Fibroblast of gingiva (primary cell): ENCODE results near the gene GPR35.
A peak's percentile ranks its signal among the peaks of the same experiment; 100 is the strongest.

Source experiments
- DNase-seq: peaks from one replicate; pipeline ENCODE4 v3.0.0-alpha.2; 2011; ENCODE audit warnings: low read depth

The GPR35 gene

GRCh38 chr2:240624950-240625621 lies at the start of gene GPR35:
GPR35 (plus strand) TSS chr2:240625480; CDS start chr2:240629953, 4,473 bp downstream.
- DNase-seq, result peak; percentile 53

GRCh38 chr2:240576036-240576435 lies 49.2 kb upstream of the GPR35 start:
- no peak for DNase-seq

- DNase-seq, result no peak
Observed at GRCh38 chr2:240576436-240577205, 48.7 kb upstream of the GPR35 start.

DNA sequence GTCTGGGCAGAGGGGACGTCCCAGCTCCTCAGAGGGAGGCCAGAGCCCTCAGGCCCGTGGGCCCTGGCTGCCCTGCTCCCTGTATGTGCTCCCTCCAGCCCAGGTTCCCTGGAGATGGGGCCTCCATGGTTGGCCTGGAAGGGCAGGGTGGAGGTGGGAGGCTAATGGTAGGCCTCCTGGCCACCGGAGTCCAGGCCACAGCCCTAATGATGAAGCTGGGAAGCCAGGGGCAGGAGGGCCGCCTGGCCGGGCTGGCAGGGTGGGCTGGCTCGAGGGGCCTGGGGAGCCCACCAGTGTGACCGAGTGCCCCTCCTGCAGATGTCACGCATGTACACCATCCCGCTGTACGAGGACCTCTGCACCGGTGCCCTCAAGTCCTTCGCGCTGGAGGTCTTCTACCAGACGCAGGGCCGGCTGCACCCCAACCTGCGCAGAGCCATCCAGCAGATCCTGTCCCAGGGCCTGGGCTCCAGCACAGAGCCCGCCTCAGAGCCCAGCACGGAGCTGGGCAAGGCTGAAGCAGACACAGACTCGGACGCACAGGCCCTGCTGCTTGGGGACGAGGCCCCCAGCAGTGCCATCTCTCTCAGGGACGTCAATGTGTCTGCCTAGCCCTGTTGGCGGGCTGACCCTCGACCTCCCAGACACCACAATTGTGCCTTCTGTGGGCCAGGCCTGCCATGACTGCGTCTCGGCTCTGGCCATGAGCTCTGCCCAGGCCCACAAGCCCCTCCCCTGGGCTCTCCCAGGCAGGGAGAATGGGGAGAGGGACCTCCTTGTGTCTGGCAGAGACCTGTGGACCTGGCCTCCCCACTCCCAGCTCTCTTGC lies 47.8 kb upstream of the GPR35 start:
- DNase-seq, result no peak

GRCh38 chr2:240578110-240578450 lies 47.2 kb upstream of the GPR35 start:
- no peak for DNase-seq

GRCh38 chr2:240578488-240578887 lies 46.8 kb upstream of the GPR35 start:
- no peak for DNase-seq

DNA sequence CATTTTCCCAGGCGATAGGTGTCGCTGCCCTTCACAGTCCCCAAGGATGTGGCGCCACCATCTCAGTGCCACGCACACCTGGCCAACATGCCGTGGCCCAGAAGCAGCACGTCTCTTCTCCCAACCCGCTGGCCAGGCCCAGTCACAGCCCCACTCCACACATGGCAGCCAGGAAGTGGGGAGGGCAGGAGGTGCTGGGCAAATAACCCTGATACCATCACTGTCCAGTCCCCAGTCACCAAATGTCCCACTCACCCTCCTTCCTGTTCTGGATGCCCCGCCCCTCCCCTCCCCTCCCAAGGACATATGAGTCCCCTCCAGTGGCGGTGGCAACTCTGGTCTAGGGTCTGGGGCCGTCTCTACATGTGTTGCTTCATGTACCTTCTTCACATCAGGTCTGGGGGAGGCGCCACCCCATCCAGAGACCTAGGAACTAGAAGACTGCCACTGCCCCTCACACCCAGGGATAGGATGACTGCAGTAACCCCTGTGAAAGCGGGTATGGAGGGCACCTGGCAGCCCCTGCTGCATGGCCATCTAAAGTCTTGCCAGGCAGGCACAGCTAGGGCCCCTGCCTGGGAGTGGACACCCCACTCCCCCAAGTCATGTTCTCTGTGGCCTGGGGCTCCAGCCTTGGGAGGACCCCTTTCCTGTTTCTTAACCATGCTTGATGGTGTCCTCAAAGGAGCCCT lies 46.1 kb upstream of the GPR35 start:
- no peak for DNase-seq

GRCh38 chr2:240579771-240580614 lies 45.3 kb upstream of the GPR35 start:
- peak; percentile 92 for DNase-seq

DNA sequence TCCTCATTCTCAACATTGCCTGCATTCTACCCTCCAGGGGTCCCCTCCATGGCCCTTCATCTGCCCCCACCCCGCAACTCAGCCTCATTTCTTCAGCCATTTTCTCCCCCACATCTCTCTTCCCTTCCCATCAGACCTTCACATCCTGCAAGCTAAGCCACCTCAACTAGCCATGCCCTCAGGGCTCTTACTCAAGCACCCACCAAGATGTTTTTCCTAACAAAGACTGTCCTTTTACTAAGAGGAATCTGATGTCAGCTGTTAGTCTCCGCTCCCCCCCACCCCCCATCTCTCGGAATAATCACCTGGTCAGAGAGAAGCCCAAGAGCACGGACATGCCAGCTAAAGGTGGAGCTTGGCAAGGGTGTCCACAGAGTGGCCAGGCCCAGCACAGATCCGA lies 43.5 kb upstream of the GPR35 start:
- DNase-seq, result no peak

- DNase-seq, result no peak
Observed at GRCh38 chr2:240582781-240583180, 42.5 kb upstream of the GPR35 start.

DNA sequence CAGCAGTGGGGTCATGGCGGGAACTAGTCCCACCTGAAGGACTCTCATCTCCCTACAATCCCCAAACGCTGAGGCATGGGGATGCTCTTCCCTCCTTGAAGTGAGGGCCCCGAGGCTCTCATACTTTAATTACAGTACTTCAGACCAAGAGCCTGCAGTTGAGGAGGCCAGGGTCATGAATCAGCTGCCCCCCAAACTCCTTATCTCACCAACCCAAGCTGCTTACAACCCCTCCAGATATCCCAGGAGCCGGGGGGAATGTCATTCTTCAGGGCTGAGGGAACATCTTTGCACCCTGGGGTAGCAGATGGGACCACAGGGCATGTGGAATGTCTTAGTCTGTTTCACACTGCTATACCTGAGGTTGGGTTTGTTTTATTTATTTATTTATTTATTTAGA lies 41.5 kb upstream of the GPR35 start:
- DNase-seq, result no peak

DNA sequence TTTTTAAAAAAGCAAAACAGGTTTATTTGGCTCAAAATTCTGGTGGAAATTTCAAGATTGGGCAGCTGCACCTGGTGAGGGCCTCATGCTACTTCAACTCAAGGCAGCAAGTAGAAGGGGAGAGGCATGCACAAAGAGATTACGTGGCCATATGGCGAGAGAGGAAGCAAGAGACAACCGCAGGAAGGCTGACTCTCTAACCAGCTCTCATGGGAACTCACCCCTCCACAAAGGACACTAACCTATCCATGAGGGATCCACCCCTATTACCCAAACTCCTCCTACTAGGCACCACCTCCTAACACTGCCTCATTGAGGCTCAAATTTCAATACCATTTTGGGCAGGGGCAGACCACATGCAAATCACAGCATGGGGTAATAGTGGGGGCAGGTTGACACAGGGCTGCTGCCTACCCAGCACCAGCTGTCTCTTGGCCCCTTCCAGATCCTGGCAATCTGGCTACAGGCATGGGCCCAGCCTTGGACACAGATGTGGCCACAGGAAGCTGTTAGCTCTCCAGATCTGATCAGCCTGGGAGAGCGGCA lies 40.7 kb upstream of the GPR35 start:
- peak; percentile 31 for DNase-seq

DNA sequence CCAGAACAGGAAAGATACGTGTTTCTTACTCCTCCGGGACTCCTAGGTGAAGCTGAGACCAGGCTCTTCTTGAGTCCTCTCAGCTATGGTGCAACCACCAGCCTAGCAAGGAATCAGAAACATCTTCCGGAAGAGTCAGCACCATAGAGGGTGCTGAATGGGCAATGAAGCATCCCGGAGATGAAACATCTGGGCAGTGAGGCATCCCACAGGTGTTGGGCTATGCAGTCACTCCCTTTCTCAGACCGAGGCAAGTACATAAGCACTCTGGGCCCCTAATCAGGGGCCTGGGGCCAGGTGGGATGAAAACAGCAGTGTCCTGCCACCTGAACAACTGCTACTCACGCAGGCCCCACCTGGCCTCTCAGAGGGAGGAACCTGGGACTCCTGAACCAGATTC lies 40.2 kb upstream of the GPR35 start:
- DNase-seq, result no peak

DNA sequence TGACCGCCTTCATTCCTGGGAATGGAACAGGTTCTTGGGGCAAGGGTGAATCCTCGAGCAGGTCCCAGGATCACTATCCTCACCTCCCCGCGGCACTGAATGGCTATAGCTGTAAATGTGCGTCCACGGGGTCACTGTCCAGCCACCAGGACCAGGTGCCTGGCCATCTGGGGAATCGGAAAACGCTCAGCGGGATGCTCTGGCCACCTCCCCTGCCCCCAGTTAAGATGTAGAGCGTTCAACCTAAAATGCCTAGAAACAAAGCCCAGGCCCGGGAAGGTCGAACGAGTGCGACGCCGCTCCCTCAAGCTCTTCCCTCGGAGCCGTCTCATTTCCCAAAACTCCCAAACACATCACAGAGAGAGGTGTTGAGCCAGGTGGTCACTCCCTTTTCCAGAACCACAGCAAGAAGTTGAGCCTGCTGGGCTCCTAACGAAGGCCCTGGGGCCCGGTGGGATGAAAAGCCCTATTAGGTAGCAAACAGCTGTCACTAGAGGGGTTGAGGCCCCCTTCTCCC lies 39.5 kb upstream of the GPR35 start:
- DNase-seq, result no peak

- DNase-seq, result peak; percentile 93
Observed at GRCh38 chr2:240586198-240586918, 38.9 kb upstream of the GPR35 start, which contains the start of gene CAPN10. CAPN10 (plus strand) TSS chr2:240586734; CDS start chr2:240586912, 178 bp downstream.

- DNase-seq, result no peak
Observed at GRCh38 chr2:240586919-240587800, 38.1 kb upstream of the GPR35 start.

DNA sequence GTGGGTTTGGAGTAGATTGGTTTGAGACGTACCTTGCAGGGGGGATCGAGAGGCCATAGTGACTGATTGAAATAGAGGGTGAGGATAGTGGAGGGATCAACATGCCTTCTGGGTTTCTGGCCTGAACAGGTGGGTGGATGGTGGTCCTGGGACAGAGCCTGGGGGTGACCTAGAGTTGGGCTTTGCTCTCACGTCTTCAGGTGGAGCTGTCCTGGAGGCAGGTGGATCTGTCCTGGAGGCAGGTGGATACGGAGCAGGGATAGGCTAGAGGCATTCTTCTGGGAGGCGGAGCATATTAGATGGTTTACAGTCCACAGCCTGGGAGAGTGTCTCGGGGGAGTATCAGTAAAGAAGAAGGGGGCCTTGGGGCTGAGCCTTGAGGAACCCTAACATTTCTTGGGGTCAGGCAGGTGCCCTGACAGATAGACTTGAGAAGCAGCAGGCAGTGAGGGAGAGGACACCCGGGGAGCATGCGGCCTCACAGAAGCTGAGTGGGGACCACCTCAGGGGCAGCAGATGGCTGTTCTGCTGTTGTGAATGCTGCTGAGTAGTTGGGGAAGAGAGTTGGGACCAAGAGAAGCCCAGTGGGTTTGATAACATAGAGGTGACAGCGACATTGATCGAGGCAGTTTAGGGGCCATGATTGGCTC lies 37.1 kb upstream of the GPR35 start:
- DNase-seq, result no peak

DNA sequence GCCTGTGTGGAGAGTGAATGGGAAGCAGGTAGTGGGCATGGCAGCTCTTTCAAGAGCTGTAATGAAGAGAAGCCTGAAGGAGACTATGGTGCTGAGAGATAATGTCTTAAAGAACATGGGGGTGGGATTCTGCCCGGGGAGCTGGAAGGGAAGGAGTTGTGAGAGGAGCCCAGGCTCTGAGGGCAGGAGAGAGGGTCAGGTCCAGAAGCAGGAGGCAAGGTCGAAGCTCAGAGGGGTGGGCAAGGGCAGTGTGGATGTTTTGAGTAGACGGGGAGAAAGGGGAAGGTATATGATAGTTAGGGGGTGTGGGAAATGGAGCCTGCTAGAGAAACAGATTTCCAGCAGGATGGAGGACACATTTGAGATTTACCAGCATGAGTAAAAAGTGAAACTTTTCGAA lies 36.6 kb upstream of the GPR35 start:
- DNase-seq, result no peak
